Vagina (tissue), 2 donors: ENCODE measurements around the gene RNASEH2C.

Experiments
- POLR2A ChIP-seq, 2 donors: fragments of 450-650 bp; IDR thresholded peaks; one replicate each; pipeline ENCODE4 v1.6.1; 2017; ENCODE audit warnings: antibody characterized with exemption in 2 of 2, mild to moderate bottlenecking in 2 of 2, moderate library complexity in 2 of 2
- TF ChIP-seq, protein P1 (sequence below), 3 experiments: fragments of 450-650 bp in 2 of 3; fragments of 200-600 bp in 1 of 3; sonication (generic) in 1 of 3; IDR thresholded peaks; one replicate each; pipeline ENCODE4 v1.5.1; 2017 to 2019; ENCODE audit warnings: antibody characterized with exemption in 3 of 3, mild to moderate bottlenecking in 2 of 3, moderate library complexity in 2 of 3

DNA sequence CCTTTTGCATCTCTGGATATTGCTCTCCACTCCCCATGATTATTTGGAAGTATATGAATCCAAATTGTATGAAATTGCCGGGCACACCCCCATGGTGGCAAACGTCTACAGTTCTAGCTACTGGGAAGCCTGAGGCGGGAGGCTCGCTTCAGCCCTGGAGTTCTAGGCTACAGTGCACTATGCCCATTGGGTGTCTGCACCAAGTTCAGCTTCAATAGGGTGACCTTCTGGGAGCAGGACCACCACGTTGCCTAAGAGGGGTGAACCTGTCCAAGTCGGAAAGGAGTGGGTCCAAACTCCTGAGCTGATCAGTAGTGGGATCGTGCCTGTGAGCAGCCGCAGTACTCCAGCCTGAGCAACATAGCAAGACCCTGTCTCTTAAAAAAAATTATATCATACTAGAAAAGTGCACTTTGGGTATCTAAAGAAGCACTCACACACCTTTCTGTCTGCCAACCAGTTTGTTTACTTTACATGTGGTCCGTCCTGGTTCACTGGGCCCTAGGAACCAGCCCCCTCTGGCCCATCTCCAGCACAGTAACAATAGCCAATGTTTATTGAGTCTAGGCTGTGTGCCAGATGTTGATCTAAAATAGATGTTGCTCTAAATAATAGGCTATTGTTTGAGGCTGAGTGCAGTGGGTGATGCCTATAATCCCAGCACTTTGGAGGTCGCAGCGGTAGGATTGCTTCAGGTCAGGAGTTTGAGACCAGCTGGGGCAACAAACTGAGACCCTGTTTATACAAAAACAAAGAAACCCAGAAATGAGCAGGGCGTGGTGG is 24.9 kb downstream of the RNASEH2C start:
- TF ChIP-seq, protein P1, sequence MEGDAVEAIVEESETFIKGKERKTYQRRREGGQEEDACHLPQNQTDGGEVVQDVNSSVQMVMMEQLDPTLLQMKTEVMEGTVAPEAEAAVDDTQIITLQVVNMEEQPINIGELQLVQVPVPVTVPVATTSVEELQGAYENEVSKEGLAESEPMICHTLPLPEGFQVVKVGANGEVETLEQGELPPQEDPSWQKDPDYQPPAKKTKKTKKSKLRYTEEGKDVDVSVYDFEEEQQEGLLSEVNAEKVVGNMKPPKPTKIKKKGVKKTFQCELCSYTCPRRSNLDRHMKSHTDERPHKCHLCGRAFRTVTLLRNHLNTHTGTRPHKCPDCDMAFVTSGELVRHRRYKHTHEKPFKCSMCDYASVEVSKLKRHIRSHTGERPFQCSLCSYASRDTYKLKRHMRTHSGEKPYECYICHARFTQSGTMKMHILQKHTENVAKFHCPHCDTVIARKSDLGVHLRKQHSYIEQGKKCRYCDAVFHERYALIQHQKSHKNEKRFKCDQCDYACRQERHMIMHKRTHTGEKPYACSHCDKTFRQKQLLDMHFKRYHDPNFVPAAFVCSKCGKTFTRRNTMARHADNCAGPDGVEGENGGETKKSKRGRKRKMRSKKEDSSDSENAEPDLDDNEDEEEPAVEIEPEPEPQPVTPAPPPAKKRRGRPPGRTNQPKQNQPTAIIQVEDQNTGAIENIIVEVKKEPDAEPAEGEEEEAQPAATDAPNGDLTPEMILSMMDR (IDR thresholded peaks at IDR 0.05) = no peak
- no peak for TF ChIP-seq POLR2A (IDR thresholded peaks at IDR 0.05)
